NCI-H2196 treated with DMSO at 0.1 percent for 48 hours (cell line): ENCODE data around the gene ALDH1A3.
"Not testable (repeated sequence)": the region's sequence is repeated elsewhere in the genome, so short reads cannot be mapped to it uniquely, and the experiment has no call there.

Source experiments
- DNase-seq: peaks from one replicate; lab custom pipeline; 2025; ENCODE audit not compliant: unreplicated experiment; lab: John Stamatoyannopoulos, UW

ALDH1A3 gene

GRCh38 chr15:100879464-100880138 lies at the start of gene ALDH1A3:
Gene ALDH1A3, plus strand, starts transcription at chr15:100879831. Its CDS starts 77 bp downstream, at chr15:100879908.
- no peak for DNase-seq

GRCh38 chr15:100831467-100831866 lies 48.2 kb upstream of the ALDH1A3 start:
- no peak for DNase-seq

DNA sequence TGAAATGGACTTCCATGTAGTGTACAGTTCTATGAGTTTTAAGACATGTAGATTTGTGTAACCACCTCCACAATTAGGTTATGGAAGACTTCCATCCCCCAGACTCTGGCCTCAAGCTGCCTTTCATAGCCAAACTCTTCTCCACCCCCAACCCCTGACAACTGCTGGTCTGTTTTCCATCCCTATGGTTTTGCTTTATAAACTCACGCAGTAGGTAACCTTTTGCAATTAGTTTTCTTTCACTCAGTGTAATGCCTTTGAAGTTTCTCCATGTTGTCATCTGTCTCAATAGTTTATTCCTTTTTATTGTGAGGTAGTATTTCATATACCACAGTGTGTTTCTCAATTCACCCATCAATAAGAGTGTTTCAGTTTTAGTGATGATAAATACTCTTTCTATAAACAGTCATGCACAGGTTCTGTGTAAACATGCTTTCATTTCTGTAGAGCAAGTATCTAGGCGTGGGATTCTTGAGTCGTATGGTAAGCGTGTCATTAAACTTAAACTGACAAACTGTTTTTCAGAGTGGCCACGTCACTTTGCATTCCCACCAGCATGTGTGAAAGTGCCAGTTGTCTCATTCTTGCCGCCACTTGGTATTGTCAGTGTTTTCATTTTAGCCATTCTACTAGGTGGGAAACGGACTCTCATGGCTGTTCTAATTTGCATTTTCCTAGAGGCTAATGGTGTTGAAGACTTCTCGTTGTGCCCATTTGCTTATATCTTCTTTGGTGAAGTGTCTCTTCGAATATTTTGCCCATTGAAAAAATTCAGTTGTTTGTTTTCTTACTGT lies 47.3 kb upstream of the ALDH1A3 start:
- DNase-seq = no peak

DNA sequence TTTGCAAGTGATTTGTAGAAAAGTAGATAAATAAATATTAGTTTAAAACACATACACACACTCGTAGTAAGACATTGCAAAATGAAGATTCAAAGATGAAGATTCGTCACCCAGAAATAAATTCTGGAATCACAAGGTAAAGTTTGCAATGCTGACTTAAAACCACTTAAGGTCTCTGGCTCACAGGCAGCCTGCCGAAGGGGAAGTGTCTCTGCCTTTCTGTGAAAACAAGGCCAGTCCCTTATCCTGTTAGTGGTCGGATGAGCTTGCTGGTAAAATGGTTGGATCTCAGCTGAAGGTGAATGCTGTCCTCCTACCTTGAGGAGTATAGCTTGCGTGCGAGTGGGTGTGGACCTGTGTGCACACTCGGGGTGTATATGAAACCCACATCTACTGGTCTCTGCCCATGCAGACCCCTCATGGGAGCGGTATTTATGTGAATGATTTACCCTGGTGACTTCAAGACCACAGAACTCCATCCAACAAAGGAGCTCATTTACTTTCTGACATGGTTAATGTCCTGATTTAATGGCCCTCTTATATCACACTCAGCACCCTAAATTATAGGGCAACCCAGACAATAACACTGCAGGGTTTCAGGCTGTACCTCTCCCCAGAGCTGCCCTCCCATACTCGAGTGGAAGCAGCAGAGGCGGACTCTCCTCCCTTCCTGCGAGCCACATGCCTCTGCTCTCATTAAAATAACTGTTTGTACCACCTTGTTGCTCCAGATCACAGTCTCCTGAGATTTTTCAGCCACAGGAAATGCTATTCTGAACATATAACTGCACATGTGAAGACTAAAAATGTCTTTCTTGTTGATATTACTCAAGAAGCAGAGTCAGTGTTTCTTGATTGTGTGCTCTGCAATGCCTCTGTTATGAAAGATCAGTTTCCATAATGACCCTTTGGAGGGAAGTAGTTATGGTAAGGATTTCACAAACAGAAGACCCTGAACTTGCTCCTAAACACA lies 45.9 kb upstream of the ALDH1A3 start:
- no peak for DNase-seq

DNA sequence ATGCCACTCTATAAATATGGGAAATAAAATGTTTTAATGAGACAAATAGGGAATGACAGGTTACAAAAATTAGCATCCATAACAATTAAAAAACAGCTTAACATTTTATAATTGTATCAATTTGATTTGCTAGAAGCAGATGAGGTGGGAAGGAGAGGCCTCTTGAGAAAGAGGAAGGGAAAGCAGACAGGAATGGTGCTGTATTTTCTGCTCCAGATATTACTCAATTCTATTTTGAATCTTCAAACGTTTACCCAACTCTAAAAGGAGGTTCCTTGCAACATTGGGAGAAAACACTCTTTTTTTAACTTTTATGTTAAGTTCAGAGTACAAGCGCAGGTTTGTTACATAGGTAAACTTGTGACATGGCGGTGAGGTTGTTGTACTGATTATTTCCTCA lies 44.9 kb upstream of the ALDH1A3 start:
- no peak for DNase-seq

DNA sequence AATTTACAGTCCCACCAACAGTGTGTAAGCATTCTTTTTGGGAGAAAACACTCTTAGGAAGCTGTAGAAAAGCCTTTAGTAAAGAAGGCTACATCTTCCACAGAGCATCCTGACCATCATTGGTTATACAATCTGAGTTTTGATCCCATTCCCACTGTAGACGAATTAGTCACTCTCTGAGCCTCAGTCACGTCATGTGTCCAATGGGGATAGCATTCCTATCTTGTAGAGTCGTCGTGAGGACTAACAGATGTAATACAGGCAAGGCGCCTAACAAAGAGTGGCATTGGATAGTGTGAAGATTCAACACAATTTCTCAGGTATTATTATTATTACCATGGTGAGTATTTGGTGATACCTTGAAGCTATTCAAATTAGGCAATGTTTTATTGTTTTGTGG lies 44.0 kb upstream of the ALDH1A3 start:
- DNase-seq = no peak

GRCh38 chr15:100836501-100836900 lies 43.1 kb upstream of the ALDH1A3 start:
- DNase-seq = no peak

- no peak for DNase-seq
Observed at GRCh38 chr15:100841426-100841825, 38.2 kb upstream of the ALDH1A3 start.

GRCh38 chr15:100842756-100843730 lies 36.6 kb upstream of the ALDH1A3 start:
- no peak for DNase-seq

DNA sequence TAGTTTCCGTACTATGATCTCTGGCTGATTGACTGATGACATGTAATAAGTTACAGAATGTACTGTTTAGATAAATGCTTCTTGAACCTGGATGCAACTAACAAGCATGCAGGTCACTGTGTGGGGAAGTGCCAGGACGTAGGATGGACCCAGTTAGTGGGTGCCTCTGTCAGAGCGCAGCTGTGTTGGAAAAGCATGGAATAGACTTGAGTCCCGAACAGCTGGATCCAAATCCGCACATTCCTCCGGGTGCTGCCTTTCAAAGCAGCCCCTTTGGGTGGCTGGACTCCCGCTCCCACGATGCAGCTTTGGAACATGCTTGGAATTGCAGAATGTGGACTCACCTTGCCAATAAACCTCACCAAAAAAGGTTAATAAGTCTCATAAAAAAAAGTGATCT lies 35.5 kb upstream of the ALDH1A3 start:
- DNase-seq = no peak

DNA sequence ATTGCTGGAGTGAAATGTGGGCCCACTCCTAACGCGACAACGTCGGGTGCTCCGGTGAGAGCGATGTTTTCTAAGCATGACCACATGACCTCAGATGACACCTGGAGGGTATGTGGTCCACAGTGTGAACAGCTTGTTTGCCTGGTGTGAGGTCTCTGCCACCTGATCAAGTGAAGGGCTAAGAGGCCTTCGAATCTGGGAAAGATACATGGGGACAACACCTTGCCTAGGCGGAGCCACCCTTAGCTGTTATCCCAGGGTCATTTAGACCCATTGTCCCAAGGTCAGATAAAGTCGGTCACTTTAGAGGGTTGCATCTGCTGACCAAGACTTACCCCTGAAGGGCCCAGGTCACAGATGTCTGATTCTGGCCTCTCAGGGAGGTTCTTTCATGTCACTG lies 34.9 kb upstream of the ALDH1A3 start:
- DNase-seq = no peak

DNA sequence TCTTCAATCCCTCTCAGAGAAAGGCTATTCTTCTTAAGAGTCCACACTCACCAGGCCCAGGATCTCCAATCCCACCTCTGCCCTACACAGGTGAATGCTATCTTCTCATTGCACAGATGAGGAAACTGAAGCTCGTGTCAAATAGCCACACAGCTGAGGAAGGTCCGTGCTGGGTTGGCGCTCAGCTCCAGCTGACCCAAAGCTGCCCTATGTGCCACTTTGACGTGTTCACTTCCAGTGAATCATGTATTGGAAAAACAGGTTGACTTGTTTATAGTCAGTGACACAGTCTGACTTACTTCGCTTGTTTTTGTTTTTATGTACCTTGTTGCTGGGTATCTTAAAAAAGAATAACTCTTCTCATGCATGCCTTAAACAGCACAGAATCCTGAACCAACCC lies 32.4 kb upstream of the ALDH1A3 start:
- no peak for DNase-seq

DNA sequence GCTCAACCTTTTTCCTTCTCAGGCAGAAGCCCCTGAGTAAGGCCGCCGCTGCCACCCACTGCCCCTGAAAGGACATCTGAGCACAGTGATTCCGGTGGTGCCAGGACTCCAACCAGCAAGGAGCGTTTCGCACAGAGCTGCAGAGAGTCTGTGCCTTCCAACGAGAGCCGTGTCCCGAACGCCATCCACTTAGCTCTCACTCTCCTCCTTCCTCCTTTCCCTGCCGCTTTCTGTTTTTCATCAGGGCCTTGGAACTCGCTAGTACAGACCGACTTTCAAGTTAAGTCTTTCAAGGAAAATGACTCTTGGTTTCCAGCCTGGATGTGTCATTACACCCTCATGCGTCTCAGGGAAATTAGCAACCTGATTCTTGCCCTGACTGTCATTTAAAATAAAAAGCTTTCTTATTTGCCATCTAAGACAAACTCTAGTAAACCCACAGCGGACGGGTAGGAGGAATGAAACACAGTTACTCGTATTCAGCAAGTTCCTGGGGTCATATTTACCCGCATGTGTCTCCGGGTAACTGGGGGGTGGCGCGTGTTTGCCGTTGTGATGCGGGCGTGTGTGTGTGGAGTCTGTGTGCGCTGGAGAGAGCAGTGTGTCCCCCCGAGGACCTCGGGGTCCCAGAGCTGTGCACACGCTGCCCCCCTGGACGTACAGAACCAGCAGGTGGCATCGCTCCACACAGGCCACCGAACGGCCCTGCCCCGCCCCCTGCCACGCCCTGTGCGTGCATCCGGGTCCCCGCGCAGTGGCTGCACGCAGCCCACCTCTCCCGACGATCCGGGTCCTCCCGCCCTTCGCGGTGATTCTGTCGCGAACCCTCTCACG lies 30.4 kb upstream of the ALDH1A3 start:
- no peak for DNase-seq

DNA sequence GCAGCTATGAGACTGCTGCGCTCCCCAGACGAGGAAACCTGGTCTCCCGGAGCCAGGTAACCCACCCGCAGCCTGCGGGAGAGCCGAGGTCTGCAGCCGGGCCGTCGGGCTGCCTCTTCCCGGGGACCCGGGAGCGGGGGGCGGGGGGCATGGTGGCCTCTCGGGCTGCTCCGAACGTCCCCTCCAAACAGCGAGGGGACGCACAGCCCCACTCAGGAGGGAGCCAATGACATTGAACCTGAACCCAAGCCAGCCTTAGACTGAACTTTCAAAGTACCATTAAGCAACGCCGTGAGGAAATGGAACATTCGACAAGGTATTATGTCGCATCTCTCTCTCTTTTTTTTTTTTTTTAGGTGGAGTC lies 29.8 kb upstream of the ALDH1A3 start:
- no peak for DNase-seq

DNA sequence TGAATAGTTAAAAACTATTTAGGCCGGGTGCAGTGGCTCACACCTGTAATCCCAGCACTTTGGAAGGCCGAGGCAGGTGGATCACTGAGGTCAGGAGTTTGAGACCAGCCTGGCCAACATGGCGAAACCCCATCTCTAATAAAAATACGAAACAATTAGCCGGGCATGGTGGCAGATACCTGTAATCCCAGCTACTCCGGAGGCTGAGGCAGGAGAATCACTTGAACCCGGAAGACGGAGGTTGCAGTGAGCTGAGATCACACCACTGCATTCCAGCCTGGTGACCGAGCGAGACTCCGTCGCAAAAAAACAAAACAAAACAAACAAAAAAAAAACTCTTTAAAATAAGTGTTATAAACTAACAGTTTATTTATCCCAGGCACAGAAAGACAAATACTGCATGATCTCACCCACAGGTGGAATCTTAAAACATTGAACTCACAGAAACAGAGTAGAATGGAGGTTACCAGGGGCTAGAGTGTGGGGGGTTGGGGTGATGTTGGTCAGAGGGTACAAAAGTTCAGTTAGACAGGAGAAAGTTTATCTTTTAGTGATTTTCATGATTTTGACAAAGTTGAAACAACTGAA lies 28.1 kb upstream of the ALDH1A3 start:
- DNase-seq = not testable (repeated sequence)

GRCh38 chr15:100852630-100853029 lies 27.0 kb upstream of the ALDH1A3 start:
- DNase-seq = no peak

DNA sequence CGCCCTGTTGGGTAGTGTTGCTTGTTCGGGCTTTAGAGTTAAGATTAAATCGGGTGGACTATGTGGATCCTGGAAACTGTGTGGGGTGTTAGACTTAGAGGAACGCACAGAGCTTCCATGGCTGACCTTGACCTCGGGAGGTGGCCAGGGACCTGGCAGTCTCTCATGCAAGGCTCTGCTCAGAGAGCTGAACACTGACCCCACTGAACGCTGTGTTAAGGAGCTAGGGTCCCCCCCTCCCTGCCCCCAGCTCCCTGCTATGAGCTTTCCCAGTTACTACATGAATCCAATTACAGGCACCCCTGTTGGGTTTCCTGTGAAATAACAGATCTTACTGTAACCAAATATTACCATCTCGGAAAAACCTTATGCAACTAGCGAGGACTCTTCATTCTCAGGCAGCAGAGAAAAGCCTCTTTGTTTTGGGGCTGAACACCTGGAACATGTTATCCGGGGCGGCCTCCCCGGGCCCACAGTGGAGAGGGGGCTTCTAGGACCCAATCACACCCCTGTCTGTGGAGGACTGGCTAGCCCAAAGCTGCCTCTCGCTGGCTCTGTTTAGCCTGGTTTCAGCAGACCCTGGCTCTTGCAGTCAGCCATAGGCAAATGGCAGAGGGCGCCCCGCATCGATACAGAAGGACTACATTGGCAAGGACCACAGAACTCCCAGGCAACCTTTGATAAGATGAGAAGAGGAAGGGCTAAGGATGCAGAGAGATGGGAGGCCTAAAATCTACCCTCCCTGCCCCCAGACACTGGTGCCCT lies 25.8 kb upstream of the ALDH1A3 start:
- DNase-seq = no peak

DNA sequence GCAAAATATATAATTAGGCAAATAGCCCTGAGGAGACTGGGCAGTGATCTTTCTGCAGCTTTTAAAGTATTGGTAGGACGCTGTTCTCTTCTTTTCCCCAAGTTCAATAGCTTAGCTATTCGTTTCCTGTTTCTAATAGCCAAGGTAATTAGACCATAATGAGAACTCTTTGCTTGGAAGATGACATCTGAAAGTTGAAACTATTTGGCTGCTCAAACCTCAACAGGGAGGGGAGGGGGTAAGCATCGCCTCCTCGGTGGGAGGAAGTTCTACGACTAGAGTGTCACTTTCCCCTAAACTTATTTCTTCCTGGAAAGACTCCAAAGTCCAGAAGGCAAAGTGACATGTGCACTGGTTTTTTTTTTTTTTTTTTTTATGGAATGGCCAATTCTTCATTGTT lies 22.8 kb upstream of the ALDH1A3 start:
- DNase-seq = no peak
